Spinal cord (tissue), 10 donors: ENCODE results near the gene CASP8. TPM values are rescaled to one million over a fixed set of nuclear protein-coding genes. Genes with fewer than 3 reads are reported as not detected.

Source experiments
- DNase-seq, 6 donors: peaks; one replicate each; pipeline versions ENCODE4 v3.0.0 to v3.0.0-alpha.2; 2013 to 2015; ENCODE audit warnings: low spot score in 6 of 6, low read depth in 4 of 6
- H3K27ac ChIP-seq: one replicate; pipeline ENCODE4 v1.5.1; 2013; ENCODE audit warnings: low read depth, low read length, control low read depth
- H3K27me3 ChIP-seq: one replicate; pipeline ENCODE4 v1.6.1; 2013; ENCODE audit warnings: low read length; ENCODE audit not compliant: control insufficient read depth, insufficient read depth
- H3K36me3 ChIP-seq: one replicate; pipeline ENCODE4 v1.6.1; 2013; ENCODE audit warnings: low read length; ENCODE audit not compliant: control insufficient read depth, insufficient read depth
- H3K4me1 ChIP-seq: one replicate; pipeline ENCODE4 v1.6.1; 2013; ENCODE audit warnings: low read length; ENCODE audit not compliant: control insufficient read depth, insufficient read depth
- H3K4me3 ChIP-seq: one replicate; pipeline ENCODE4 v1.5.1; 2013; ENCODE audit warnings: low read depth, low read length, control low read depth
- H3K9me3 ChIP-seq: one replicate; pipeline ENCODE4 v1.6.1; 2013; ENCODE audit warnings: low read length; ENCODE audit not compliant: control insufficient read depth, insufficient read depth
- WGBS: methylation state at CpG from one replicate; pipeline ENCODE4 v1.1.5; 2013; ENCODE audit warnings: missing lambda C conversion rate; ENCODE audit not compliant: insufficient coverage; 5-methylcytosine and 5-hydroxymethylcytosine counted together
- polyA plus RNA-seq, 2 donors: library from polyadenylated mRNA; unstranded; fragments of 120-200 nt; gene quantifications; one replicate each; pipeline ENCODE4 v1.2.1, GENCODE V29; 2013; ENCODE audit not compliant: insufficient read length in 2 of 2
- total RNA-seq, 2 donors: library from RNA; depleted of rRNA in 1 of 2; stranded (reverse); fragments of 120-200 nt in 1 of 2; fragments of >200 nt in 1 of 2; gene quantifications; one replicate each; pipeline versions ENCODE4 v1.2.3 to v1.2.4, GENCODE V29; 2013 to 2014
- donor health status: healthy.

The CASP8 gene
- total and polyA plus RNA-seq, 4 donors: 5.1 to 17.1 (median 9.0) TPM

- Histone ChIP-seq H3K36me3 (no peaks in the 10 kb centered on the region), H3K9me3 (no peaks in the 10 kb centered on the region), H3K27me3 (no peaks in the 10 kb centered on the region), H3K4me3 (peak overlapping the region; percentile 60), H3K27ac (peak overlapping the region; percentile 86), H3K4me1 (peaks cover 7% of the 10 kb centered on the region)
- peak in 1 of 6 donors; percentile 7 for DNase-seq
- 55% methylated on average over 5 of the region's 12 CpGs for WGBS
Observed at GRCh38 chr2:201257381-201257955, 2.9 kb upstream of the CASP8 start.

GRCh38 chr2:201257956-201258665 is 2.2 kb upstream of the CASP8 start:
- Histone ChIP-seq H3K27me3 (no peaks in the 10 kb centered on the region), H3K27ac (peak overlapping the region; percentile 86), H3K4me1 (peaks cover 7% of the 10 kb centered on the region), H3K4me3 (peak overlapping the region; percentile 60), H3K36me3 (no peaks in the 10 kb centered on the region), H3K9me3 (no peaks in the 10 kb centered on the region)
- DNase-seq: peak in 2 of 6 donors; percentile 7 to 35
- WGBS: 24% methylated on average over 9 of the region's 10 CpGs

GRCh38 chr2:201258666-201259615 is 1.4 kb upstream of the CASP8 start:
- DNase-seq: no peak
- Histone ChIP-seq H3K9me3 (no peaks in the 10 kb centered on the region), H3K4me3 (peak overlapping the region; percentile 60), H3K27ac (peak overlapping the region; percentile 86), H3K4me1 (peaks cover 7% of the 10 kb centered on the region), H3K27me3 (no peaks in the 10 kb centered on the region), H3K36me3 (no peaks in the 10 kb centered on the region)
- 24% methylated on average over 8 of the region's 15 CpGs for WGBS

- Histone ChIP-seq H3K36me3 (no peaks in the 10 kb centered on the region), H3K27me3 (no peaks in the 10 kb centered on the region), H3K4me3 (no peak overlapping the region), H3K27ac (no peak overlapping the region), H3K9me3 (no peaks in the 10 kb centered on the region), H3K4me1 (peaks cover 7% of the 10 kb centered on the region)
- DNase-seq: no peak
- WGBS: 88% methylated on average over 9 of the region's 9 CpGs
Observed at GRCh38 chr2:201261471-201261870, 1.1 kb downstream of the CASP8 start.

- no peak for DNase-seq
- no peaks in the 10 kb centered on the region for H3K36me3 ChIP-seq
Observed at GRCh38 chr2:201261906-201262305, 1.6 kb downstream of the CASP8 start.

GRCh38 chr2:201262718-201263117 is 2.4 kb downstream of the CASP8 start:
- no peaks in the 10 kb centered on the region for H3K9me3 ChIP-seq
- no peak overlapping the region for H3K27ac ChIP-seq
- peaks cover 7% of the 10 kb centered on the region for H3K4me1 ChIP-seq
- no CpG with 5 or more reads among the region's 6 CpGs for WGBS
- no peak for DNase-seq
- no peaks in the 10 kb centered on the region for H3K27me3 ChIP-seq
- no peak overlapping the region for H3K4me3 ChIP-seq
- H3K36me3 ChIP-seq: no peaks in the 10 kb centered on the region

More at GRCh38 chr2:201261906-201262305, 1.6 kb downstream of the CASP8 start:
- Histone ChIP-seq H3K9me3 (no peaks in the 10 kb centered on the region), H3K4me1 (peaks cover 7% of the 10 kb centered on the region), H3K27ac (no peak overlapping the region), H3K4me3 (no peak overlapping the region), H3K27me3 (no peaks in the 10 kb centered on the region)
- no CpG with 5 or more reads among the region's 2 CpGs for WGBS

GRCh38 chr2:201263779-201264178 is 3.4 kb downstream of the CASP8 start:
- no peak overlapping the region for H3K4me3 ChIP-seq
- WGBS: 86% methylated on average over 1 of the region's 2 CpGs
- no peaks in the 10 kb centered on the region for H3K27me3 ChIP-seq
- no peak overlapping the region for H3K27ac ChIP-seq
- no peaks in the 10 kb centered on the region for H3K9me3 ChIP-seq
- no peaks in the 10 kb centered on the region for H3K36me3 ChIP-seq
- DNase-seq: no peak
- no peaks in the 10 kb centered on the region for H3K4me1 ChIP-seq

- H3K9me3 ChIP-seq: no peaks in the 10 kb centered on the region
- DNase-seq: no peak
- H3K4me1 ChIP-seq: no peaks in the 10 kb centered on the region
- H3K4me3 ChIP-seq: no peak overlapping the region
- H3K27me3 ChIP-seq: no peaks in the 10 kb centered on the region
- 100% methylated on average over 1 of the region's 7 CpGs for WGBS
- H3K36me3 ChIP-seq: no peaks in the 10 kb centered on the region
- no peak overlapping the region for H3K27ac ChIP-seq
Observed at GRCh38 chr2:201264472-201265173, 4.3 kb downstream of the CASP8 start.

GRCh38 chr2:201266629-201267028 is 6.3 kb downstream of the CASP8 start:
- Histone ChIP-seq H3K27me3 (no peaks in the 10 kb centered on the region), H3K9me3 (no peaks in the 10 kb centered on the region), H3K36me3 (no peaks in the 10 kb centered on the region), H3K4me1 (no peaks in the 10 kb centered on the region), H3K27ac (no peak overlapping the region), H3K4me3 (no peak overlapping the region)
- DNase-seq: no peak
- no CpG with 5 or more reads among the region's 2 CpGs for WGBS
